ES-I3 (cell line): ENCODE measurements around the gene CLEC3B.

Experiments used
- H3K36me3 ChIP-seq: 2 replicates; pipeline ENCODE4 v1.6.1; 2013; ENCODE audit warnings: mild to moderate bottlenecking, low read length, control low read depth, moderate library complexity; ENCODE audit not compliant: insufficient read depth
- H3K4me1 ChIP-seq: 2 replicates; pipeline ENCODE4 v1.6.1; 2013; ENCODE audit warnings: mild to moderate bottlenecking, control low read depth, low read length; ENCODE audit not compliant: insufficient read depth
- H3K9ac ChIP-seq: 2 replicates; pipeline ENCODE4 v1.6.1; 2013; ENCODE audit warnings: low read depth, mild to moderate bottlenecking, low read length, moderate library complexity
- H3K9me3 ChIP-seq: 2 replicates; pipeline ENCODE4 v1.6.1; 2013; ENCODE audit warnings: mild to moderate bottlenecking, low read length, moderate library complexity; ENCODE audit not compliant: control insufficient read depth, insufficient read depth

Gene CLEC3B

DNA sequence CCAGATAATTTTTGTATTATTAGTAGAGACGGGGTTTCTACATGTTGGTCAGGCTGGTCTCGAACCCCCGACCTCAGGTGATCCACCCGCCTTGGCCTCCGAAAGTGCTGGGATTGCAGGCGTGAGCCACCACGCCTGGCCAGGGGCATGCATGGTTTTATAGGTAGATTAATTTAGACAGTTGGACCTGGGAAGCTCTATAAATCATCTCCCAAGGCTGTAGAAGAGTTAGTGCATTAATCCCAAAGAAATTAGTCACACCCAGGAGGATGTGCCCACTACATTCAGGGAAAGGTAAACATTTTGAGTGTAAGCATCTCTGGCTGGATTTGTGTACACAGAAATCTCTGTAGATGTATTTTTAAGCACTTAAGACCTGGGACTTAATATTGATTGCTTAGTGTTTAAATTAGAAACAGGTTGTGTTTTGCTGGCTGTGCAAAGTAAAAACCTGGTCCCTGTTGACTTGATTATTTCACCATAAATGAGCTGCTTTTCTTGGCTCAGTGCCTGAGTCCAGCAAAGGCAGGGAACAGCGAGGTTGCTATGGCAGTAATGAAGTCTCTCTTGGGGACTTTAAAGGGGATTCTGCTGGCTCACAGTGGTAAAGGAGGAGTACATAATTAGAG is 30.8 kb upstream of the CLEC3B start:
- Histone ChIP-seq H3K9me3 (no peaks in the 10 kb centered on the region), H3K9ac (no peak overlapping the region), H3K4me1 (peaks cover 14% of the 10 kb centered on the region), H3K36me3 (peaks cover 11% of the 10 kb centered on the region)

DNA sequence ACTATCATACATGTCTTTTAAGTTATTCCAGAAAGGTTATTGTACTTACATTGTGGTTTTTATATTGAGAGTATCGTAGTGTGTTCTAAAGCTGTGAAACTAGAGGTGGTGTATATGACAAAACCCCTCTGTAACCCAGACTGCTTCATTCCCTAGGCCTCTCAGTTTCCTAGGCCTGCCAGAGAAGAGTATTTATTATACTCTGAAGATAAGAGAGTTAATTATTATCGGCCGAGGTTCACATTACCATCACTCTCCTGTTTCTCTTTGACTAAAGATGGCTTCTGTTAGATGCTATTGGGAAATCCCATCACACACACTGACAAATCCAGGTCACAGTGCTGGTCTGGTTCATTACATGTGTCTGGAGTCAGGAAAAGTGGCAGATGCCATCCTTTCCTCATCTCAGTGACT is 29.5 kb upstream of the CLEC3B start:
- Histone ChIP-seq H3K4me1 (peaks cover 14% of the 10 kb centered on the region), H3K36me3 (peaks cover 14% of the 10 kb centered on the region), H3K9ac (no peak overlapping the region), H3K9me3 (no peaks in the 10 kb centered on the region)

DNA sequence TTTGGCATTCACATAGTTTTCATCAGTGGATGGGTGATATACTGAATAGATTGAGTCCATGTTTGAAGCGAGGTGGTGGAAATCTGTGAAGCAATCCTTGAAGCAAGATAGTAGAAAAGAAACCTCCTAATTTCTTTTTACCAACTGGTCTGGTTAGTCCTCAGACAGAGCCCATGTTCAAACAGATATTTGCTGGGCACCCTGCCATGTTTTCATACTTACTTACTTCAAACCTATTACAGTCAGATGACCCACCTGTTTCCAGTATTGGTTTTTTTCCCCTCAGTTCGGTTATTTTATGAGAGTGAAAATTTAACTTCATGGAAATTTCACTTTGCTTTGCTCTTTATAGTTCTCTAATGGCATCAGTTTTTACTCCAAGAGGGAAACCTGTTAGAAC is 26.3 kb upstream of the CLEC3B start:
- no peak overlapping the region for H3K9ac ChIP-seq
- H3K9me3 ChIP-seq, result peaks cover 5% of the 10 kb centered on the region
- H3K36me3 ChIP-seq, result peaks cover 24% of the 10 kb centered on the region
- no peaks in the 10 kb centered on the region for H3K4me1 ChIP-seq

DNA sequence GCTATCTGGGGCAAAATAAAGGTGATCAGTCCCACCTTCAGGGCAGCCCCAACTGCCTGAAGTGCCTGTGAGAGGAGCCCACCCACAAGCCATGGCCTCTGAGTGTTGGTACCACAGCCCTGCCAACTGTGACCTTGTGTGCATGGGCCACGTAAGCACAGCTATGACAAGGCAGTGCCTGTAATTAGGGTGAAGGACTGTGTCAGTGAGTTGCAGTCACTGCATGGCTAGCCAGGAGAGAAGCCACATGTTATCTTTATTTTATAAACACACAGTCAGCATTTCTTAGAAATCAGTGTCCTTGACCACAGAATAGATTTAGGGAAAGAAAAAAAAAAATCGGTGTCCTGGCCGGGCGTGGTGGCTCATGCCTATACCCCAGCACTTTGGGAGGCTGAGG is 25.3 kb upstream of the CLEC3B start:
- Histone ChIP-seq H3K9ac (no peak overlapping the region), H3K4me1 (no peaks in the 10 kb centered on the region), H3K9me3 (peaks cover 5% of the 10 kb centered on the region), H3K36me3 (peaks cover 33% of the 10 kb centered on the region)

DNA sequence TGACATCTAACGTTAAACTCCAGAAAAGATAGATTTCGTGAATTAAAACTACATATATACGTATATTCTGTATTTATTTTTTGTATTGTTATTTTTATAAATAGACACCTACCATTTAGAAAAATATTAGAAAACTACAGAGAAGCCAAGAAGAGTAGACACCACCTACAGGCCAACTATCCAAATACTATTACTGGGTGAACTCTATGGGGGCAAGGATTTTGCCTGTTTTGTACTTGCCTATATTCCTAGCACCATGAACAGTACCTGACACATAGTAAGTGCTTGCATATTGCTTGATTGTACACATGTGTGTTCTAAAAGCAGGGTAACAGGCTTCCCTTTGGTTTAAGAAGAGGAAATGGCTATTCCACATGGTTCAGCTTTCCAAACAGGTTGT is 24.4 kb upstream of the CLEC3B start:
- no peaks in the 10 kb centered on the region for H3K4me1 ChIP-seq
- H3K9me3 ChIP-seq, result peaks cover 5% of the 10 kb centered on the region
- H3K36me3 ChIP-seq, result peaks cover 30% of the 10 kb centered on the region
- no peak overlapping the region for H3K9ac ChIP-seq

DNA sequence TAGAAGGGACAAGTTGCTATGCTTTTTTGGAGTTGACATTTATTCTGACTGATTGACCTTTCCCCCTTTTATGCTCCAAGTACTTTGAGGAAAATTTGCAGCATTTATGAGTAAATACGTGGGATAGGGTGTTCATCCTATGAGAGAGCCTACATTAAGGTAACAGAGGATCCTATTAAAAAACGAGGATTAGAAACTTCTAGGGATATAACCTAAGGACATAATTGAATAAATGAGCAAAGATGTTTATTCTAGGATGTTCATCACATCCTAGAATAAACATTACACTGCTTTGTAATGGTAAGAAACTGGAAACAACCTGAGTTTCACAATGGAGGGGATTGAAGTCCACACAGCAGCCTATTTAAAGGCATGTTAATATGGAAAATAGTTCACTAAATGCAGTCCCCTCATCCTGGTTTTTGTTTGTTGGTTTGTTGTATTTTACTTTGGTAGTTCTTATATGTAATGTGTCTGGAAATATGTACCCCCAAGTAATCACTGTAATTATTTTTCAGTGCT is 23.9 kb upstream of the CLEC3B start:
- peaks cover 5% of the 10 kb centered on the region for H3K9me3 ChIP-seq

DNA sequence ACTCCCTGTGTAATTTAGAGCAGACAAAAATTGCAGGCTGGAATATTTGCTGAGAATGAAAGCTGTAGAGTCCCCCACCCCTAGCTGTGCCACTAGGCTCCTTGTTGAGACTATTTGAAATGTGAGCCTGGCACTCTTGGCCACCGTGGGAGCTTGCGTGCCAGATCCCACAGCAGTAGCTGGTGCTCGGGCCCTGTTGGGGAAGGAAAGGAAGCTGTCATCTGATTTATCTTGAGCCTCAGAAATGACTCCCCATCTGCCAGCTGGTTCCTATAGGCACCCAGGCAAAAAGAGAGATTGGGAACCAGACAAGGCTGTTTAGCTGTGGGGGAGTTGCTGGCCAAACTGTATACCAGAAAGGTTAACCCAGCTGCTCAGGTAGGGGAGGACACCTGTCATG is 23.4 kb upstream of the CLEC3B start:
- Histone ChIP-seq H3K4me1 (no peaks in the 10 kb centered on the region), H3K9ac (no peak overlapping the region), H3K9me3 (peaks cover 5% of the 10 kb centered on the region), H3K36me3 (peaks cover 26% of the 10 kb centered on the region)

More for the DNA sequence above, 23.9 kb upstream of the CLEC3B start:
- no peak overlapping the region for H3K9ac ChIP-seq
- H3K36me3 ChIP-seq, result peaks cover 30% of the 10 kb centered on the region
- no peaks in the 10 kb centered on the region for H3K4me1 ChIP-seq

DNA sequence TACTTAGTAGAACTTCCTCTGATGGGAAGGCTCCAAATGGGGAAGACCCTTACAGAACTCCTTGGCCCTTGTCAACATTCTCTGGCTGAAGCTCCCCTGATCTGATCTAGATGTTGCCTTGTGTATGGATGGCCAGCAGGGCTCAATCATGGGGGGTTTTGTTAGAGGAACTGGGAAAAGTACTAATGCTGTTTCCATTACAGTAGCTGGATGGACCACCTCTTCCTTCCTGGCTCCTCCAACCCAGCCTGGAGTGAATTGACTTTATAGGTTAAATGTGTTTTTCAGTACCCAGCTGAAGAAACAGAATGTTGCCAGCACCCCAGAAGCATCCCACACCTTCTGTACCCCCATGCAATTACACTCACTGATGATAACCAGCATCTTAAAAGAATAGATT is 22.7 kb upstream of the CLEC3B start:
- Histone ChIP-seq H3K9ac (no peak overlapping the region), H3K9me3 (peaks cover 5% of the 10 kb centered on the region), H3K36me3 (peaks cover 32% of the 10 kb centered on the region), H3K4me1 (no peaks in the 10 kb centered on the region)

DNA sequence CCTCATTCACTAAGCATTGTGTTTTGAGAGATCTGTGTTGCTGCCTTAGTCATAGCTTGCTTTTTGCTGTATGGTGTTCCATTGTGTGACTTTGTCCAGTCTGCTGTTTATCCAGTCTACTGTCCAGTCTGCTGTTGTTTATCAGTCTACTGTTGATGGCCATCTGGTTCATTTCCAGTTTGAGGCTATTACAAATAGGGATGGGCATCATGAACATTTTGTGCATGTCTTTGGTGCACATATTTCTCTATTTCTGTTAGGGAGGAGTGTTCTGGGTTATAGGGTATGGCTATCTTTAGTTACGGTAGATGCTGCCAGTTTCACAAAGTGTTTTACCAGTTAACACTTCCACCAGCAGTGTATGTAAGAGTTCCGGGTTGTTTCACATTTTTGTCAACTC is 22.2 kb upstream of the CLEC3B start:
- H3K9me3 ChIP-seq, result peaks cover 5% of the 10 kb centered on the region
- H3K36me3 ChIP-seq, result peaks cover 32% of the 10 kb centered on the region
- H3K9ac ChIP-seq, result no peak overlapping the region
- H3K4me1 ChIP-seq, result no peaks in the 10 kb centered on the region

DNA sequence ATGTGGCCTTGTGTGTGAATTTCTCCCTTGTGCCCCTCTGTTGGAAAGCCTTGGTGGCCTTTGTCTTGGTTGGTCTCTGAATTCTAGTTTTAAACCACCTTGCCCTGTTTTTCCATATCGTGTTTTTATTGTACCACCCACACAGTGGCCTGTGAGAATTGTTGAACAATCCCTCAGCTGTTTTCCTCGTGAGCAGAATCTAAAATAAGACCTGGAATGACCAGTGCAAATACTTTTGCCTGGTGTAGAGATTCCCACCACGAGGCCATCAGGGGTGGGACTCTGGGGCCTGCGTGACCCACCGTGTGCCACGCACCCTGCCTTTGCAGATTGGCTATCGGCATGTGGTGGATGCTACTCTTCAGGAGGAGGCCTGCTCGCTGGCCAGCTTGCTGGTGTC is 19.0 kb upstream of the CLEC3B start:
- H3K9ac ChIP-seq, result no peak overlapping the region
- peaks cover 38% of the 10 kb centered on the region for H3K36me3 ChIP-seq
- peaks cover 5% of the 10 kb centered on the region for H3K9me3 ChIP-seq
- no peaks in the 10 kb centered on the region for H3K4me1 ChIP-seq

DNA sequence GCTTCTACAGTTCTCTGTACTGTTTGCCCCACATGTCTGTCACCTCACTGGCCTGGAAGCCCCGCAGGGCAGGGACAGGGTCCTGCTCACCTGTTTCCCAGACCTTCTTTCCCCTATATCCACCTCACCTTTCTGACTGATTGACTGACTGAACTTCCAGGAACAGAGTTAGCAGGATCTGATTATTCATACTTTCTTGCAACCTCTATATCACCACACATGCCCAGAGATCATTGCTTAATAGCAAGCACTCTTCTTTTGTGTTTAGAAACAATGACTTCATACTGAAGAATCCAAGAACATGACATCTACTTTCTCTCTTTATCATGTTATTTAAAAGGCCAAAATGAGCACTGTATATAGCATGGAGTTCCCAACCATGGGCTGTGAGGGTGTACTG is 18.0 kb upstream of the CLEC3B start:
- H3K36me3 ChIP-seq, result peaks cover 36% of the 10 kb centered on the region
- no peak overlapping the region for H3K9ac ChIP-seq
- H3K4me1 ChIP-seq, result no peaks in the 10 kb centered on the region
- peaks cover 5% of the 10 kb centered on the region for H3K9me3 ChIP-seq

DNA sequence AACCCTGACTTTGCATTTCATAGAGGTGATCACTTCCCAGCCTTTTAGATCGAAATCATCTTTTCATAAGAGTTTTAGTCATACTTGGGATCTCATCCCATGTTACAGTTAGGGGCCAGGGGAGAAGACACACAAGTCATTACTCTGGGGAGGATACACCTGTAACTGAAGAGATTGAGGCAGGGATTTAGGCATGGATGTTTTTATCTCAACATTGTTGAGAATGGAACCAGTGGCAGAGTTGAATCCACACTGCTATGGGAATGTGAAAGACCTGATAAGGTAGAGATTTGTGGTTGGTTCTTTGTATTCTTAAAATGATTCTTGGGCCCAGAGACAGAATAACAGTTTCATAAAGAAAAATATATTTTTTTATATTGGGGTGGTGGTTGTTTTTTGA is 16.2 kb upstream of the CLEC3B start:
- H3K9ac ChIP-seq, result no peak overlapping the region
- no peaks in the 10 kb centered on the region for H3K9me3 ChIP-seq
- H3K36me3 ChIP-seq, result peaks cover 36% of the 10 kb centered on the region
- no peaks in the 10 kb centered on the region for H3K4me1 ChIP-seq

DNA sequence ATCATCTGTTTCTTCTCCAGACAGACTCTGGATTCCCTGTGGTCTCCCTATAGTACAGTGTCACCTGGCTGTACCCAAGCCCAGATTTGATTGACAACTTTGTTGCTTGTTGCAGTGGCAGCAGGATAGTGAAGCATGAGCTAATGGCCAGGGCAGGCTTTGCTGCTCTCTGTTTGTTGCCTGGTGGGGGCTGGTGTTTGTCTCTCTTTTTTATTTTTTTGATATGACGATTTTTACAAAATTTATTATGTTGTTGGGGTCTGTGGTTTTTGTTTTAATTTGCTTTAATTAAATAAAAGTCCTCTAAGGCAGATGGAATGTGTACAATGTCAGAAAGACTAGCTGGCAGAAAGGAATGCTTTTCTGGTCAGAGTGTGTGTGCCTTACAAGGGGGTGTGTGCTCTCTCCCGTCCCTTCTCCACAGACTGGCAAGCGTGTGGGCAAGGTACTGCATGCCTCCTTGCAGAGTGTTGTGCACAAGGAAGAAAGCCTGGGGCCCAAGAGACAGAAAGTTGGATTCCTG is 15.2 kb upstream of the CLEC3B start:
- H3K9me3 ChIP-seq, result no peaks in the 10 kb centered on the region
- peaks cover 26% of the 10 kb centered on the region for H3K36me3 ChIP-seq
- H3K9ac ChIP-seq, result no peak overlapping the region
- no peaks in the 10 kb centered on the region for H3K4me1 ChIP-seq

DNA sequence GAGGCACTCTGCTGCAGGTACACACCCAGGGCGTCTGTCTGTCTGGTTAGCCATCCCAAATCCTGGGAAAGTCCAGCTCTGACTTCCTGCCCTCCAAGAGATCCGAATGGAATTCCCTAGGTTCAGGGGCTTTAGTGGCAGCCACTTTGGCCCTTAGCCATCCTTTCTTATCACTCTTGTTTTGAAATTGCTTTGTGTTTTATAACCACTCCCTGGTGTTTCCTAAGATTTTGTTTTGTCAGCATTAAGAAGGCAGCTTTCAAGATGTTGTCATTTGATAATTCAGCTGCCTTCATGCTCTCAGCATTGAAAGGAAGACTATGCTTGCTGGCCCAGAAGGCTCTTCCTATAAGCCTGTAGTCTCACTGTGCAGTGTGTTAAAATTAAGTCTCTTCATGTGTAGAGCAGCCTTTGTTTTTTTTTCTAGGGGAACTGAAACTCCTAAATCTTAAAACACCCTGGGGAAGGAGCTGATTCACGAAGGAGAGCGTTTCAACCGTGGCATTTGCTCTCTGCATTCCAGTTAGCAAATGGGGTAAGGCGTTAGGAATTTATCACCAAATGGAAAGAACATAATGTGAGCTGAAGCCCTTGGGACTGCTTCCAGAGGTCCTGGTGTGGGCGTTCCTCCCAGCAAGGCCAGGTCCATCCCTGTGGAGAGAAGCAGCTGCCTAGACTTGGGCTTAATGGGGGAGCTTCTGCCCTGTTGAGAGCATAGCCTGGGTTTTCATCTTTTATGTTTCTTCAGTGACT is 14.2 kb upstream of the CLEC3B start:
- Histone ChIP-seq H3K9me3 (no peaks in the 10 kb centered on the region), H3K9ac (no peak overlapping the region), H3K4me1 (peaks cover 6% of the 10 kb centered on the region; the same call in 1 of the 2 replicates), H3K36me3 (peaks cover 26% of the 10 kb centered on the region)

DNA sequence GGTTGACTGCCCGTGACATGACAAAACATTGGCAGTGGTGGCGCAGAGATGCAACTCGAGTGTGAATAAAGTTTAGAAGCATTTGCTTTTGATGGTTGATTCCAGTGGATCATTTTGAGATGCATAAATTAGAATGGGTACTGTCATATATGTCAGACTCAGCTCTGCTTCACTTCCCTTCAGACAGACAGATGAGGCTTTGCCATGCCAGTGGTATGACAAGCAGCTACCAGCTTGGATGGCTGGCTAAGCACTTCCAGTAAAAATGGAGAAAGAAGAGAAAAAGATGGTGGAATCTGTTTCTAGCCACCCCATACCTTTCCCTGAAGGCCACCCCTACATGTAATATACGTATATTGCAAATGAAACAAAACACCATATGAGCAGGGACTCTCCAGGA is 13.5 kb upstream of the CLEC3B start:
- Histone ChIP-seq H3K9me3 (no peaks in the 10 kb centered on the region), H3K36me3 (peaks cover 26% of the 10 kb centered on the region), H3K9ac (no peak overlapping the region), H3K4me1 (peaks cover 12% of the 10 kb centered on the region; the same call in 1 of the 2 replicates)
